Activated CD4-positive, alpha-beta T cell treated with anti-CD3 and anti-CD28 coated beads for 1 hour (primary cell): ENCODE results near the gene RBM33.

Experiments
- DNase-seq: peaks from one replicate; pipeline ENCODE4 v3.0.0-alpha.2; 2020

Gene RBM33

DNA sequence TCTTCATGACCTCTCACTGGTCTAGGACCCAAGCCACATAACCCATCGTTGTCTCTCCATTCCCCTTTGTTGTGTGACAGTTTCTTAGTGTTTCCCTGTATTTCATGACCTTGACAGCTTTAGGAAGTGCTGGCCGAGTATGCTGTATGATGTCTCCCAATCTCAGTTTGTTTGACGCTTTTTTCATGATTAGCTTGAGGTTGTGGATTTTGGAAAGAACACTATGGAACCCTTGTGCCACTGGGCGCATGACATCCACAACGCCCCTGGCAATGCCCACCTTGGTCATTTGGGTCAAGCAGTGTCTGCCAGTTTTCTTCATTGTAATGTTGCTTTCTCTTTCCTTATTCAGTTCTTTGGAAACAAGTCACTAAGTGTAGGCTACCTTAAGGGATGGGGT lies 52.3 kb downstream of the RBM33 start:
- DNase-seq: no peak

DNA sequence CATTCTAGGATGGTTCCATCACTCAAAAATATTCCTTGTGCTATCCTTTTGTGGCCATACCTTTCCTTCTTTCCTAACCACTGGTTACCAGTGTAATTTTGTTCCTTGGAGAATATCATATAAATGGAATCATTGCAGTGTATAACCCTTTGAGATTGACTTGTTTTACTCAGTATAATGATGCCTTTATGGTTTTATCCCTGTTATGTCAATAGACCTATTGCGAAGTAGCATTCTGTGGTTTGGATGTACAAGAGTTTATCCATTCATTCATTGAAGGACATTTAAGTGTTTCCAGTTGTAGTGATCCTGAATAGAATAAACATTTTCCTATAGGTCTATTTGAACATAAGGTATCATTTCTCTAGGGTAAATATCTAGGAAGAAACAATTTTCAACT lies 54.2 kb downstream of the RBM33 start:
- DNase-seq: no peak

- DNase-seq: no peak
Observed at GRCh38 chr7:155699180-155699579, 54.7 kb downstream of the RBM33 start.

- no peak for DNase-seq
Observed at GRCh38 chr7:155700847-155701246, 56.4 kb downstream of the RBM33 start.

- DNase-seq: no peak
Observed at GRCh38 chr7:155701972-155702544, 57.6 kb downstream of the RBM33 start.

- DNase-seq: no peak
Observed at GRCh38 chr7:155702616-155703015, 58.2 kb downstream of the RBM33 start.

GRCh38 chr7:155705623-155706360 lies 61.3 kb downstream of the RBM33 start:
- DNase-seq: no peak

GRCh38 chr7:155706376-155706775 lies 61.9 kb downstream of the RBM33 start:
- DNase-seq: no peak

DNA sequence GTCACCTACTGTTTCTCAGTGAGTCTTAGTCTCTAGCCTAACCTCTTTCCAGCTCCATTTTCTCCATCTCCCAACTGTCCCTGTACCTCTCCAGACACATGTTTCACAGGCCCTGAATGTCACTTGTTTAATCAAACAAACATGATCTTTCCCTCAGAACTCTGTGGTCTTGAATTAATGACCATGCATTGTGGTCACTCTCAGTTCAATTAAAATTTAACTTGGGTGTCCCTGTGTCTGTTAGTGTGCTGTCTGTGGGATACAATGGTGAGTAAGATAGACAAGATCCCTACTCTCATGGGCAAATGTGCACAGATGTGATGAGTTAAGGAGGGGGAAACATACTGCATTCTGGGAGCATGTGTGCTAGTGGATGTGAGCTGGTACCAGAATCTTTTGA lies 65.0 kb downstream of the RBM33 start:
- no peak for DNase-seq

GRCh38 chr7:155710031-155710430 lies 65.6 kb downstream of the RBM33 start:
- DNase-seq: no peak

DNA sequence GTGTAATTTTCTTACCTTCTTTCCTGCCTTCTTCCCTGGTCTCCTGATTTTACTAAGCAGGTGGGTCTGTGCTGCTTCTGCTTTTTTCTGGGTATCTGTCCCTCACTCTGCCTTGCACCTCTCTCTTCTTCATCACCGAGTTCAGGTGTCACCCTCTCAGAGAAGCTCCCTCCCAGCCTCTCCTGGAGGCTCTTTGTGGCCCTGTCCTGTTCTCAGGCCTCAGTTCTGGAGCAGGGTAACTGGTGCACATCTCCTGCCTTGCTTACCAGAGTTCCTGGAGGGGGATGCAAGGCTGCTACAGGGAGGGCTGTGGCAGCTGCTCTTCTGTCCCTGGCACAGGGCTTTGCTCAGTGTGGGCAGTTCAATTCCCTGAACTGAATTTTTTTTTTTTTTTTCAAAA lies 66.1 kb downstream of the RBM33 start:
- no peak for DNase-seq

- DNase-seq: no peak
Observed at GRCh38 chr7:155711081-155711480, 66.6 kb downstream of the RBM33 start.

- no peak for DNase-seq
Observed at GRCh38 chr7:155713384-155713783, 68.9 kb downstream of the RBM33 start.

GRCh38 chr7:155714702-155715101 lies 70.2 kb downstream of the RBM33 start:
- no peak for DNase-seq

GRCh38 chr7:155715111-155715805 lies 70.8 kb downstream of the RBM33 start:
- DNase-seq: no peak

GRCh38 chr7:155717010-155717744 lies 72.7 kb downstream of the RBM33 start:
- DNase-seq: no peak

DNA sequence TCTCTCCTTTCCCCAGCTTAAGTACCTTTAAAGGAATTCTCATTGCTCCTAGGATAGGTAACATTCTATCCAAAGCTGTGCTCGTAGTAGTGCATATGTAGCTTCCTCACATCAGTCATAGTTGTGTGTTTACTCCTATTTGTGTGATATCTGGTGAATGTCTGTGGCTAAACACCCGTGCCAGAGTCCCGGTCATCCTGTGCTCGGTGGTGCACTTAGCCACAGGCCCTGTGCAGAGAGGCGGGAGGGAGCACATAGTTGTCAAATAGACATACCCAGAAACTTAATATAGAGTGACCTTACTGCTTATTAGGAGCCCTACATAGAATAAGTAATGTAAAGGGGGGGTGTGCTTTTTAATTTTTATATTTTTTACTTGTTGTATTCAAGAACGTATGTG lies 76.6 kb downstream of the RBM33 start:
- DNase-seq: no peak

- DNase-seq: no peak
Observed at GRCh38 chr7:155722118-155722517, 77.7 kb downstream of the RBM33 start.

DNA sequence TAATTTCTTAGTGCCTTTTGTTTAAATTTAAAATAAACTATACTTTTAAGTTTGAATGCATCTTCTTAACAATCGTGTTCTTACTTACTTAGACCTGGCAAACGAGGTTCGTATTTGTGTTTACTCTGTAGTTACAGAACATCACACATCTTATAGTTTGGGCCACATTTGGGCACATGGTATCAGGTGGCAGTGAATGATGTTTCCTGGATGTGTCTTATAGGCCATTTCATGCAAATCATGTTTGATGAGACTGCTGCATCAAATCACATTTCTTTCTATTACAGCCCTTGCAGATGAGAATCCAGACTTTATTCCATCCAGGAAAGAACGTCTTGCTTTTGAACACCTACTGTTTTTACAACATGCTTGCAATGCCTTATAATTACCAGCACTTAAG lies 78.5 kb downstream of the RBM33 start:
- no peak for DNase-seq

- no peak for DNase-seq
Observed at GRCh38 chr7:155724327-155725005, 80.0 kb downstream of the RBM33 start.

DNA sequence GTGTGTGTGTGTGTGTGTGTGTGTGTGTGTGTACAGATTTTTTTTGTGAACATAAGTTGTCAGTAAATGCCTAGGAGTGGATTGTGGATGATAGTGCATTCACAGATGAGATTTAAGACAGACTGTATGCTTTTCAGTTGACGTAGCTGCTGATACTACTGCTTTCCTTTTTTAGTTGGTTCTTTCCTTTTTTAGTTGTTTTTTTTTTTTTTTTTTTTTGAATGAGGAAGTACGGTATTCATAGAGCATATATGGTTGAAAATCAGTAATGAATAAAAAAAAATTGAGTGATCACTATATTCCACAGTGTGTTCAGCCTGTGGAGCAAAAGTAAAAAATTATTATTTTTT lies 80.5 kb downstream of the RBM33 start:
- DNase-seq: no peak

GRCh38 chr7:155727616-155728015 lies 83.2 kb downstream of the RBM33 start:
- DNase-seq: no peak

DNA sequence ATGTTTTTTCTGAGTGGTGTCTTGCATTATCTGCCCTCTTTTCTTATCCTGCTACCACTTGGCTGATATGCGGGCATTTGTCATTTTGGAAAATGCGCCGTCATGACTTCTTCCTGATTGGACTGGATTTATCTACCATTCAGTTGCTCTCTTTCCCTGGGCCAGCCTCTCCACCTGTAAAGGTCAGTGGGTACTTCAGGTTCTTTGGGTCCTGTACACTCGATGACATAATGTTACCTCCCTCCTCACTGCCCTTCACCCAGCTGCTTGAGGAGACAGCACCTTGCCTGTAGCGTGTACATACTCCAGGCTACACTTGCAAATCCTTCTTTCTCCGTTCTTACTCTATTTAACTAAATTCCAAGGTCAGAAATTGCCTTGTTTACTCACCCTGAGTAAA lies 83.7 kb downstream of the RBM33 start:
- DNase-seq: no peak
